ENCODE measurements around the gene PLD1. TPM values are rescaled to one million over a fixed set of nuclear protein-coding genes. Genes with fewer than 3 reads are reported as not detected.

The PLD1 gene
- total and polyA plus RNA-seq, 2 of the 8 experiments (the other 6 are each of a cell fraction or from before 2014, with no cell fraction given): 1.2 to 2.6 TPM

GRCh38 chr3:171615686-171616085 is 194.6 kb downstream of the PLD1 start (continued):
- TF ChIP-seq, protein P1, sequence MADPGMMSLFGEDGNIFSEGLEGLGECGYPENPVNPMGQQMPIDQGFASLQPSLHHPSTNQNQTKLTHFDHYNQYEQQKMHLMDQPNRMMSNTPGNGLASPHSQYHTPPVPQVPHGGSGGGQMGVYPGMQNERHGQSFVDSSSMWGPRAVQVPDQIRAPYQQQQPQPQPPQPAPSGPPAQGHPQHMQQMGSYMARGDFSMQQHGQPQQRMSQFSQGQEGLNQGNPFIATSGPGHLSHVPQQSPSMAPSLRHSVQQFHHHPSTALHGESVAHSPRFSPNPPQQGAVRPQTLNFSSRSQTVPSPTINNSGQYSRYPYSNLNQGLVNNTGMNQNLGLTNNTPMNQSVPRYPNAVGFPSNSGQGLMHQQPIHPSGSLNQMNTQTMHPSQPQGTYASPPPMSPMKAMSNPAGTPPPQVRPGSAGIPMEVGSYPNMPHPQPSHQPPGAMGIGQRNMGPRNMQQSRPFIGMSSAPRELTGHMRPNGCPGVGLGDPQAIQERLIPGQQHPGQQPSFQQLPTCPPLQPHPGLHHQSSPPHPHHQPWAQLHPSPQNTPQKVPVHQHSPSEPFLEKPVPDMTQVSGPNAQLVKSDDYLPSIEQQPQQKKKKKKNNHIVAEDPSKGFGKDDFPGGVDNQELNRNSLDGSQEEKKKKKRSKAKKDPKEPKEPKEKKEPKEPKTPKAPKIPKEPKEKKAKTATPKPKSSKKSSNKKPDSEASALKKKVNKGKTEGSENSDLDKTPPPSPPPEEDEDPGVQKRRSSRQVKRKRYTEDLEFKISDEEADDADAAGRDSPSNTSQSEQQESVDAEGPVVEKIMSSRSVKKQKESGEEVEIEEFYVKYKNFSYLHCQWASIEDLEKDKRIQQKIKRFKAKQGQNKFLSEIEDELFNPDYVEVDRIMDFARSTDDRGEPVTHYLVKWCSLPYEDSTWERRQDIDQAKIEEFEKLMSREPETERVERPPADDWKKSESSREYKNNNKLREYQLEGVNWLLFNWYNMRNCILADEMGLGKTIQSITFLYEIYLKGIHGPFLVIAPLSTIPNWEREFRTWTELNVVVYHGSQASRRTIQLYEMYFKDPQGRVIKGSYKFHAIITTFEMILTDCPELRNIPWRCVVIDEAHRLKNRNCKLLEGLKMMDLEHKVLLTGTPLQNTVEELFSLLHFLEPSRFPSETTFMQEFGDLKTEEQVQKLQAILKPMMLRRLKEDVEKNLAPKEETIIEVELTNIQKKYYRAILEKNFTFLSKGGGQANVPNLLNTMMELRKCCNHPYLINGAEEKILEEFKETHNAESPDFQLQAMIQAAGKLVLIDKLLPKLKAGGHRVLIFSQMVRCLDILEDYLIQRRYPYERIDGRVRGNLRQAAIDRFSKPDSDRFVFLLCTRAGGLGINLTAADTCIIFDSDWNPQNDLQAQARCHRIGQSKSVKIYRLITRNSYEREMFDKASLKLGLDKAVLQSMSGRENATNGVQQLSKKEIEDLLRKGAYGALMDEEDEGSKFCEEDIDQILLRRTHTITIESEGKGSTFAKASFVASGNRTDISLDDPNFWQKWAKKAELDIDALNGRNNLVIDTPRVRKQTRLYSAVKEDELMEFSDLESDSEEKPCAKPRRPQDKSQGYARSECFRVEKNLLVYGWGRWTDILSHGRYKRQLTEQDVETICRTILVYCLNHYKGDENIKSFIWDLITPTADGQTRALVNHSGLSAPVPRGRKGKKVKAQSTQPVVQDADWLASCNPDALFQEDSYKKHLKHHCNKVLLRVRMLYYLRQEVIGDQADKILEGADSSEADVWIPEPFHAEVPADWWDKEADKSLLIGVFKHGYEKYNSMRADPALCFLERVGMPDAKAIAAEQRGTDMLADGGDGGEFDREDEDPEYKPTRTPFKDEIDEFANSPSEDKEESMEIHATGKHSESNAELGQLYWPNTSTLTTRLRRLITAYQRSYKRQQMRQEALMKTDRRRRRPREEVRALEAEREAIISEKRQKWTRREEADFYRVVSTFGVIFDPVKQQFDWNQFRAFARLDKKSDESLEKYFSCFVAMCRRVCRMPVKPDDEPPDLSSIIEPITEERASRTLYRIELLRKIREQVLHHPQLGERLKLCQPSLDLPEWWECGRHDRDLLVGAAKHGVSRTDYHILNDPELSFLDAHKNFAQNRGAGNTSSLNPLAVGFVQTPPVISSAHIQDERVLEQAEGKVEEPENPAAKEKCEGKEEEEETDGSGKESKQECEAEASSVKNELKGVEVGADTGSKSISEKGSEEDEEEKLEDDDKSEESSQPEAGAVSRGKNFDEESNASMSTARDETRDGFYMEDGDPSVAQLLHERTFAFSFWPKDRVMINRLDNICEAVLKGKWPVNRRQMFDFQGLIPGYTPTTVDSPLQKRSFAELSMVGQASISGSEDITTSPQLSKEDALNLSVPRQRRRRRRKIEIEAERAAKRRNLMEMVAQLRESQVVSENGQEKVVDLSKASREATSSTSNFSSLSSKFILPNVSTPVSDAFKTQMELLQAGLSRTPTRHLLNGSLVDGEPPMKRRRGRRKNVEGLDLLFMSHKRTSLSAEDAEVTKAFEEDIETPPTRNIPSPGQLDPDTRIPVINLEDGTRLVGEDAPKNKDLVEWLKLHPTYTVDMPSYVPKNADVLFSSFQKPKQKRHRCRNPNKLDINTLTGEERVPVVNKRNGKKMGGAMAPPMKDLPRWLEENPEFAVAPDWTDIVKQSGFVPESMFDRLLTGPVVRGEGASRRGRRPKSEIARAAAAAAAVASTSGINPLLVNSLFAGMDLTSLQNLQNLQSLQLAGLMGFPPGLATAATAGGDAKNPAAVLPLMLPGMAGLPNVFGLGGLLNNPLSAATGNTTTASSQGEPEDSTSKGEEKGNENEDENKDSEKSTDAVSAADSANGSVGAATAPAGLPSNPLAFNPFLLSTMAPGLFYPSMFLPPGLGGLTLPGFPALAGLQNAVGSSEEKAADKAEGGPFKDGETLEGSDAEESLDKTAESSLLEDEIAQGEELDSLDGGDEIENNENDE (IDR thresholded peaks at IDR 0.05; ENCODE audit: insufficient replicate concordance, low read length): no peak
- TF ChIP-seq NANOG (IDR thresholded peaks at IDR 0.05; ENCODE audit: insufficient read depth, low read depth, low read length, poor library complexity, severe bottlenecking): no peak
- no peak for TF ChIP-seq KDM4A (IDR thresholded peaks at IDR 0.05; ENCODE audit: low read depth, low read length, severe bottlenecking)
- TF ChIP-seq SP4 (IDR thresholded peaks at IDR 0.05; ENCODE audit: low read length): no peak
- no peak for TF ChIP-seq RBBP5 (IDR thresholded peaks at IDR 0.05; ENCODE audit: borderline replicate concordance, low read depth, low read length)
- TF ChIP-seq HDAC2 (IDR thresholded peaks at IDR 0.05; ENCODE audit: borderline replicate concordance in 1 of 2, low read depth in 2 of 2, low read length in 2 of 2): no peak
- no peak for TF ChIP-seq SUZ12 (IDR thresholded peaks at IDR 0.05; ENCODE audit: low read length)
- no peak for TF ChIP-seq NRF1 (IDR thresholded peaks at IDR 0.05; ENCODE audit: low read depth, low read length)
- TF ChIP-seq RAD21 (IDR thresholded peaks at IDR 0.05 in 1 of 2, conservative IDR thresholded peaks at IDR 0.05 in 1 of 2; ENCODE audit: low read depth in 2 of 2, low read length in 2 of 2): no peak

All from H1 (cell line).